Large intestine (tissue), 3 donors: ENCODE measurements around the gene PKNOX1. TPM values are rescaled to one million over a fixed set of nuclear protein-coding genes. Genes with fewer than 3 reads are reported as not detected.
"Not testable (repeated sequence)": the region's sequence is repeated elsewhere in the genome, so short reads cannot be mapped to it uniquely, and the experiment has no call there.

ENCODE experiments used
- DNase-seq, 2 donors: peaks; one replicate each; pipeline versions ENCODE4 v3.0.0 to v3.0.0-alpha.2; 2013
- H3K27ac ChIP-seq: one replicate; pipeline ENCODE4 v1.5.1; 2013; ENCODE audit warnings: low read length
- H3K27me3 ChIP-seq: 2 replicates; pipeline ENCODE4 v1.6.1; 2013; ENCODE audit warnings: low read length; ENCODE audit not compliant: control insufficient read depth, insufficient read depth
- H3K36me3 ChIP-seq: 2 replicates; pipeline ENCODE4 v1.6.1; 2013; ENCODE audit warnings: low read length; ENCODE audit not compliant: control insufficient read depth, insufficient read depth
- H3K4me1 ChIP-seq: one replicate; pipeline ENCODE4 v1.6.1; 2013; ENCODE audit warnings: low read length; ENCODE audit not compliant: control insufficient read depth, insufficient read depth
- H3K4me3 ChIP-seq: one replicate; pipeline ENCODE4 v1.5.1; 2013; ENCODE audit warnings: low read length
- H3K9me3 ChIP-seq: one replicate; pipeline ENCODE4 v1.6.1; 2013; ENCODE audit warnings: mild to moderate bottlenecking, low read depth, low read length, moderate library complexity; ENCODE audit not compliant: control insufficient read depth
- WGBS: methylation state at CpG from one replicate; pipeline ENCODE4 v1.1.5; 2013; ENCODE audit warnings: low lambda C conversion rate; ENCODE audit not compliant: insufficient coverage; 5-methylcytosine and 5-hydroxymethylcytosine counted together
- polyA plus RNA-seq: library from polyadenylated mRNA; unstranded; fragments of 120-200 nt; gene quantifications from one replicate; pipeline ENCODE4 v1.2.1, GENCODE V29; 2013

The PKNOX1 gene
- polyA plus RNA-seq, 1 donor = 12.0 TPM

GRCh38 chr21:43053112-43053511, 78.8 kb downstream of the PKNOX1 start:
- not testable (repeated sequence) for H3K27ac ChIP-seq, H3K27me3 ChIP-seq, H3K36me3 ChIP-seq, H3K9me3 ChIP-seq, H3K4me1 ChIP-seq, H3K4me3 ChIP-seq, DNase-seq
- WGBS = no CpG with 5 or more reads among the region's 13 CpGs

- H3K4me1 ChIP-seq, H3K9me3 ChIP-seq, H3K27me3 ChIP-seq, H3K27ac ChIP-seq, DNase-seq, H3K4me3 ChIP-seq, H3K36me3 ChIP-seq: not testable (repeated sequence)
- no CpG with 5 or more reads among the region's 28 CpGs for WGBS
These were observed 88.7 kb downstream of the PKNOX1 start for GRCh38 chr21:43062955-43063664.

- H3K27me3 ChIP-seq, H3K36me3 ChIP-seq, H3K27ac ChIP-seq, H3K4me3 ChIP-seq, DNase-seq, H3K4me1 ChIP-seq, H3K9me3 ChIP-seq: not testable (repeated sequence)
- WGBS = no CpG with 5 or more reads among the region's 22 CpGs
These were observed 90.0 kb downstream of the PKNOX1 start for GRCh38 chr21:43064265-43064917.

GRCh38 chr21:43065991-43066390, 91.6 kb downstream of the PKNOX1 start:
- not testable (repeated sequence) for H3K27ac ChIP-seq, H3K4me3 ChIP-seq, DNase-seq, H3K4me1 ChIP-seq, H3K36me3 ChIP-seq, H3K9me3 ChIP-seq, H3K27me3 ChIP-seq
- WGBS = no CpG with 5 or more reads among the region's 30 CpGs

- WGBS = no CpG with 5 or more reads among the region's 12 CpGs
- not testable (repeated sequence) for H3K36me3 ChIP-seq, H3K9me3 ChIP-seq, DNase-seq, H3K27me3 ChIP-seq, H3K4me3 ChIP-seq, H3K4me1 ChIP-seq, H3K27ac ChIP-seq
These were observed 92.3 kb downstream of the PKNOX1 start for GRCh38 chr21:43066690-43067089.

GRCh38 chr21:43068065-43068464, 93.7 kb downstream of the PKNOX1 start:
- not testable (repeated sequence) for H3K4me3 ChIP-seq, H3K4me1 ChIP-seq, H3K27me3 ChIP-seq, H3K27ac ChIP-seq, H3K36me3 ChIP-seq, DNase-seq, H3K9me3 ChIP-seq
- no CpG with 5 or more reads among the region's 12 CpGs for WGBS

- H3K4me3 ChIP-seq, H3K27ac ChIP-seq, H3K27me3 ChIP-seq, H3K4me1 ChIP-seq, DNase-seq, H3K9me3 ChIP-seq, H3K36me3 ChIP-seq: not testable (repeated sequence)
- WGBS = no CpG with 5 or more reads among the region's 10 CpGs
These were observed 95.3 kb downstream of the PKNOX1 start for GRCh38 chr21:43069682-43070081.

- H3K9me3 ChIP-seq, H3K4me3 ChIP-seq, H3K27me3 ChIP-seq, DNase-seq, H3K4me1 ChIP-seq, H3K36me3 ChIP-seq, H3K27ac ChIP-seq: not testable (repeated sequence)
- WGBS = no CpG with 5 or more reads among the region's 11 CpGs
These were observed 98.4 kb downstream of the PKNOX1 start for GRCh38 chr21:43072742-43073141.

GRCh38 chr21:43074401-43075169, 100.2 kb downstream of the PKNOX1 start:
- H3K27ac ChIP-seq, H3K4me3 ChIP-seq, H3K27me3 ChIP-seq, DNase-seq, H3K4me1 ChIP-seq, H3K36me3 ChIP-seq, H3K9me3 ChIP-seq: not testable (repeated sequence)
- no CpG with 5 or more reads among the region's 74 CpGs for WGBS

GRCh38 chr21:43075170-43076022, 101.0 kb downstream of the PKNOX1 start, which contains the start of gene CBS:
Gene CBS (minus strand): TSS chr21:43075835. CDS start chr21:43072193, 3,642 bp downstream.
- not testable (repeated sequence) for H3K27ac ChIP-seq, DNase-seq, H3K9me3 ChIP-seq, H3K36me3 ChIP-seq, H3K4me3 ChIP-seq, H3K4me1 ChIP-seq, H3K27me3 ChIP-seq
- WGBS = no CpG with 5 or more reads among the region's 84 CpGs
